Karpas-422 (cell line): ENCODE measurements around the gene HFM1. TPM values are rescaled to one million over a fixed set of nuclear protein-coding genes. Genes with fewer than 3 reads are reported as not detected.
"Not testable (repeated sequence)": the region's sequence is repeated elsewhere in the genome, so short reads cannot be mapped to it uniquely, and the experiment has no call there.

ENCODE experiments used
- DNase-seq: peaks from one replicate; pipeline ENCODE4 v3.0.0-alpha.2; 2015
- H2AFZ ChIP-seq: fragments of 200-600 bp; sonication (generic); 2 replicates; pipeline ENCODE4 v1.6.1; 2014; ENCODE audit warnings: antibody characterized with exemption, low read length, mixed read lengths
- H3K27ac ChIP-seq: fragments of 200-600 bp; sonication (generic); 2 replicates; pipeline ENCODE4 v1.5.1; 2014; ENCODE audit warnings: mild to moderate bottlenecking, low read length, moderate library complexity
- H3K27me3 ChIP-seq: fragments of 200-600 bp; sonication (generic); 2 replicates; pipeline ENCODE4 v1.6.1; 2014; ENCODE audit warnings: low read length, mixed read lengths
- H3K36me3 ChIP-seq: fragments of 200-600 bp; sonication (generic); 2 replicates; pipeline ENCODE4 v1.6.1; 2014; ENCODE audit warnings: low read length, mixed read lengths; ENCODE audit not compliant: insufficient read depth
- H3K4me1 ChIP-seq: fragments of 200-600 bp; sonication (generic); 2 replicates; pipeline ENCODE4 v1.6.1; 2014; ENCODE audit warnings: mild to moderate bottlenecking, low read length, mixed read lengths
- H3K4me2 ChIP-seq: fragments of 200-600 bp; sonication (generic); 2 replicates; pipeline ENCODE4 v1.6.1; 2014; ENCODE audit warnings: low read length, low read depth, mild to moderate bottlenecking; ENCODE audit not compliant: poor library complexity, severe bottlenecking
- H3K4me3 ChIP-seq: fragments of 200-600 bp; sonication (generic); 2 replicates; pipeline ENCODE4 v1.5.1; 2014; ENCODE audit warnings: mild to moderate bottlenecking, antibody characterized with exemption, low read length, mixed read lengths
- H3K79me2 ChIP-seq: fragments of 200-600 bp; sonication (generic); 2 replicates; pipeline ENCODE4 v1.6.1; 2014; ENCODE audit warnings: mild to moderate bottlenecking, low read length, mixed read lengths
- H3K9ac ChIP-seq: fragments of 200-600 bp; sonication (generic); 2 replicates; pipeline ENCODE4 v1.6.0; 2014; ENCODE audit warnings: low read length
- H3K9me2 ChIP-seq: fragments of 200-600 bp; sonication (generic), shearing (Covaris generic); replicated peaks from 2 replicates; pipeline ENCODE4 v1.6.0; 2014; ENCODE audit warnings: mild to moderate bottlenecking, low read length, moderate library complexity; ENCODE audit not compliant: insufficient read depth
- H3K9me3 ChIP-seq: fragments of 300-700, 200-600 bp; sonication (generic); 2 replicates; pipeline ENCODE4 v1.6.1; 2014; ENCODE audit warnings: low read length, mixed read lengths
- H4K20me1 ChIP-seq: fragments of 200-600 bp; sonication (generic); 2 replicates; pipeline ENCODE4 v1.6.1; 2014; ENCODE audit warnings: mild to moderate bottlenecking, antibody characterized with exemption, low read length, low read depth; ENCODE audit not compliant: insufficient read depth
- total RNA-seq: library from RNA; depleted of rRNA; stranded (reverse); fragments of >200 nt; shearing (Covaris generic); gene quantifications from 2 replicates; pipeline ENCODE4 v1.2.3, GENCODE V29; 2014; ENCODE audit warnings: low replicate concordance

HFM1 gene
- total RNA-seq, 1 experiment from 2014 or later = not detected

- H3K27me3 ChIP-seq = no peaks in the 10 kb centered on the region
- DNase-seq = no peak
- H3K36me3 ChIP-seq = no peaks in the 10 kb centered on the region
- H3K27ac ChIP-seq = no peak overlapping the region
- no peak overlapping the region for H3K4me3 ChIP-seq
- no peaks in the 10 kb centered on the region for H3K9me3 ChIP-seq
- H3K9me2 ChIP-seq = no peaks in the 10 kb centered on the region
- no peaks in the 10 kb centered on the region for H3K4me1 ChIP-seq
- no peak overlapping the region for H2AFZ ChIP-seq
- H3K9ac ChIP-seq = no peak overlapping the region
- H3K79me2 ChIP-seq = no peaks in the 10 kb centered on the region
- no peaks in the 10 kb centered on the region for H4K20me1 ChIP-seq
- H3K4me2 ChIP-seq = no peak overlapping the region
Observed at GRCh38 chr1:91428182-91428798, 23.7 kb upstream of the HFM1 start.

GRCh38 chr1:91427741-91428140 is 23.1 kb upstream of the HFM1 start:
- no peak for DNase-seq
- Histone ChIP-seq H2AFZ (no peak overlapping the region), H4K20me1 (no peaks in the 10 kb centered on the region), H3K9me3 (no peaks in the 10 kb centered on the region), H3K36me3 (no peaks in the 10 kb centered on the region), H3K9me2 (no peaks in the 10 kb centered on the region), H3K27ac (no peak overlapping the region), H3K4me2 (no peak overlapping the region), H3K4me1 (no peaks in the 10 kb centered on the region), H3K27me3 (no peaks in the 10 kb centered on the region), H3K79me2 (no peaks in the 10 kb centered on the region), H3K9ac (no peak overlapping the region), H3K4me3 (no peak overlapping the region)

GRCh38 chr1:91422523-91422922 is 17.9 kb upstream of the HFM1 start:
- not testable (repeated sequence) for H3K27ac ChIP-seq, H3K79me2 ChIP-seq, H3K9me2 ChIP-seq, DNase-seq, H2AFZ ChIP-seq, H3K4me3 ChIP-seq, H3K9ac ChIP-seq, H3K27me3 ChIP-seq, H4K20me1 ChIP-seq, H3K36me3 ChIP-seq, H3K4me2 ChIP-seq, H3K4me1 ChIP-seq, H3K9me3 ChIP-seq

- Histone ChIP-seq H3K4me2 (no peak overlapping the region), H3K9ac (no peak overlapping the region), H3K27me3 (no peaks in the 10 kb centered on the region), H3K4me3 (no peak overlapping the region), H3K27ac (no peak overlapping the region), H3K4me1 (no peaks in the 10 kb centered on the region), H4K20me1 (no peaks in the 10 kb centered on the region), H3K79me2 (no peaks in the 10 kb centered on the region), H3K36me3 (no peaks in the 10 kb centered on the region), H3K9me3 (no peaks in the 10 kb centered on the region), H3K9me2 (no peaks in the 10 kb centered on the region), H2AFZ (no peak overlapping the region)
- DNase-seq = no peak
Observed at GRCh38 chr1:91412371-91412770, 7.7 kb upstream of the HFM1 start.

- Histone ChIP-seq H4K20me1 (no peaks in the 10 kb centered on the region), H3K4me2 (no peak overlapping the region), H3K9ac (no peak overlapping the region), H3K79me2 (no peaks in the 10 kb centered on the region), H3K27me3 (no peaks in the 10 kb centered on the region), H3K4me3 (no peak overlapping the region), H3K9me2 (no peaks in the 10 kb centered on the region), H3K9me3 (no peaks in the 10 kb centered on the region), H3K4me1 (peaks cover 19% of the 10 kb centered on the region), H3K27ac (no peak overlapping the region), H2AFZ (no peak overlapping the region), H3K36me3 (no peaks in the 10 kb centered on the region)
- DNase-seq = peak; percentile 63
Observed at GRCh38 chr1:91406773-91407389, 2.2 kb upstream of the HFM1 start.

- Histone ChIP-seq H3K9me3 (no peaks in the 10 kb centered on the region), H3K4me2 (no peak overlapping the region), H3K9ac (no peak overlapping the region), H3K27me3 (no peaks in the 10 kb centered on the region), H3K4me3 (no peak overlapping the region), H3K27ac (no peak overlapping the region), H3K9me2 (no peaks in the 10 kb centered on the region), H4K20me1 (no peaks in the 10 kb centered on the region), H3K36me3 (no peaks in the 10 kb centered on the region), H3K4me1 (peaks cover 19% of the 10 kb centered on the region), H3K79me2 (no peaks in the 10 kb centered on the region), H2AFZ (no peak overlapping the region)
- DNase-seq = peak; percentile 63
Observed at GRCh38 chr1:91402023-91402422, 2.6 kb downstream of the HFM1 start.

- no peaks in the 10 kb centered on the region for H4K20me1 ChIP-seq
- H3K27me3 ChIP-seq = no peaks in the 10 kb centered on the region
- H3K9me2 ChIP-seq = no peaks in the 10 kb centered on the region
- H3K9ac ChIP-seq = no peak overlapping the region
- H3K4me2 ChIP-seq = no peak overlapping the region
- DNase-seq = no peak
- H3K27ac ChIP-seq = no peak overlapping the region
- H3K9me3 ChIP-seq = no peaks in the 10 kb centered on the region
- H3K79me2 ChIP-seq = no peaks in the 10 kb centered on the region
- peaks cover 19% of the 10 kb centered on the region for H3K4me1 ChIP-seq
- H3K4me3 ChIP-seq = no peak overlapping the region
- H2AFZ ChIP-seq = no peak overlapping the region
- no peaks in the 10 kb centered on the region for H3K36me3 ChIP-seq
Observed at GRCh38 chr1:91400133-91400725, 4.4 kb downstream of the HFM1 start.

- H3K79me2 ChIP-seq = no peaks in the 10 kb centered on the region
- H3K9ac ChIP-seq = no peak overlapping the region
- H3K4me1 ChIP-seq = peaks cover 4% of the 10 kb centered on the region
- H3K9me3 ChIP-seq = no peaks in the 10 kb centered on the region
- no peak overlapping the region for H3K4me2 ChIP-seq
- H3K4me3 ChIP-seq = no peak overlapping the region
- H3K9me2 ChIP-seq = no peaks in the 10 kb centered on the region
- no peak overlapping the region for H3K27ac ChIP-seq
- no peak for DNase-seq
- no peaks in the 10 kb centered on the region for H4K20me1 ChIP-seq
- H2AFZ ChIP-seq = no peak overlapping the region
- no peaks in the 10 kb centered on the region for H3K27me3 ChIP-seq
- H3K36me3 ChIP-seq = no peaks in the 10 kb centered on the region
Observed at GRCh38 chr1:91398291-91398690, 6.3 kb downstream of the HFM1 start.
